Fibroblast of skin of abdomen (primary cell): ENCODE data around the gene TAF15.

Experiments
- DNase-seq: peaks from one replicate; pipeline ENCODE4 v3.0.0-alpha.2; 2013

The TAF15 gene

DNA sequence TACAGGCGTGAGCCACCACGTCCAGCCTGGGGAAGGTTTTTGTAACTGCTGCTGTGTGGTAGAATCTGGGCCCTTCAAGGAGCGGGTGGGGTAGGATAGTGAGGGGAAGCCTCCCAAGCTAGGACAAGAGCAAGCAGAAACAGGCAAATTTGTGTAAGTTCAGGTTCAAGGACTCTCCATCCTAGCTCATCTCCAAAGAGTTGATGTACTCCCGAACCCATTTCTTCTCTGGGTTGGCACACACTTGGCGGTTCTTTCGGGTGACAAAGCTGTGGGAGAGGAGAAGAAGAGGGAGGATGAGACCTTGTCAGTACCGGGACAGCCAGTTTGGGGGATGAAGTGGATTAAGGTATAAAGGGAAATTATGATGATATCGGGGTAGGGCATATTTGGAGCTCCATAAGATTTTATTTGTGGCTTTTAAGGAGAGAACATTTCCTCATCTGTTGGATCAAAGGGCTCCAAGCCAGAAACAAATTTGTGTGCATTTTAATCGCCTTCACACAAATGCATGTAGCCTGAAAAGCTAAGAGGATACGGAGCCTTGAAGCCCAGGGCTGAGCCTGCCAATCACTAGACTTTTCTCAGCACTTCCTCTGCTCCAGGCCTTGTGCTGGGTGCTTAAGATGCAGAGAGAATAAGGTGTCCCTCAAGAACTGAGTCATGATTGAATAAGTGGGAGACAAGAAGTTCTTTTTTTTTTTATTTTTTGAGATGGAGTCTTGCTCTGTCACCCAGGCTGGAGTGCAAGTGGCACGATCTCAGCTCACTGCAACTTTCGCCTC lies 63.1 kb downstream of the TAF15 start:
- DNase-seq, result no peak

DNA sequence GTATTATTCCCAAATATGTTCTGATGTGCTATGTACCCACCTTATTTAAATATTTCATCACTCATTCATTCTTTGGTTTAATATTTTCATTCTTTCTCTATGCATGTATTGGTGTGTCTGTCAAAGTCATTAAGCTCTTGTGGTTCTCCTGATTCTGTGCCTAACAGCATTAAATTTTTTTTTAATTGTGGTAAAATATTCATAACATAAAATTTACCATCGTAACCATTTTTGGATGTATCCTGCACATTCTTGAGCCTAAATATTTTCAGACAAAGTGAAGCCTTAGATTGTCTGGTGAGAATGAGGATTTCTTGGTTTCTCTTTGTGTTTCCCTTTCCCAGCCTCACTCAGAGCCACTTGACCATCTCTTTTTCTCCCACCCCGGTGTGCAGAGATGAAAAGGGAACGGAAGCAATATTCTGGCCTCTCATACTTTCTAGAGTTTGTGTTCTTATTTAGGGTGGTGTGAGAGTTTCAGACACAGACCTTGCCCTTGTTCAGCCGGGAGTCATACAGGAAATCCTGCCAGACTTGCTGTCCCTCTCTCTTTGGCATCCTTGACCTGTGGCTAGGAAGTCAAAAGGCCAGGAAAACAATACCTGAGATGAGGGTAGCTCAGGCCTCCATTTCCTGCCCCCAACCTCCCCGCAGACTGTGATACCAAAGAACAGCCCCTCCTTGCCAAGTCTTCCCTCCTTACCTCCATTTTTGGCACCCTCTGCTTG lies 66.0 kb downstream of the TAF15 start:
- no peak for DNase-seq

DNA sequence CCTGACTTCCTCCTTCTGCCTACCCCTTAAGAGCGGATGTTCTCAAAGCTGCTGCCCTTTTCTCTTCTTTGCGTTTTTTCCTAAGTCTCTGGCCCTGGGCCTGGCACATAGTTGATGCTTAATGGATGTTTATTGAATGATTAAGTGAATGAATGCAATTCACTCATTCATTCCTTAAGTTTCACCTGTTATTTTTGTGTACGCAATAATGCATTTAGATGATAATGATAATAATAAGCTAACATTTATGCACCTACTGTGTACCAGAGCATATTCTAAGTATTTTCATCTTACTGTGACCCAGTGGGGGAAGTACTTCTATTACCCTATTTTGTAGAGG lies 66.5 kb downstream of the TAF15 start:
- DNase-seq, result no peak

DNA sequence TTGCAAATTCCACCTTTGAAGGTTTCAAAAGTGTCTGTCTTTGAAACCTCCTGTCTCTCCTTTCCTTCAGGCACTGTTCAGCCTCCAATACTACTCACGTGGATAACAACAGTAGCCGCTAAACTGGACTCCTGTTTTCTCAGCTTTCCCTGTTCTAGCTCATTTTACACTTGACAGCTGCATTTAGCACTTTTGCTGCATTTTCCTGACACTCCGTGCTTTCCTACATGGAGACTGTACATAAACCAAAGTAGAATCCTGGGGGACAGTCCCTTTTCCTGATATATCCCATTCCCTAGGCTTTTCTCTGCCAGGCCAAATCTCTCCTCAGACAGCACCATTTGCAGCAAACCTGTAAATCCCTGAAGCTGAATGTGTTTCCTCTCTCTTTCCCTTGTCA lies 67.2 kb downstream of the TAF15 start:
- no peak for DNase-seq

DNA sequence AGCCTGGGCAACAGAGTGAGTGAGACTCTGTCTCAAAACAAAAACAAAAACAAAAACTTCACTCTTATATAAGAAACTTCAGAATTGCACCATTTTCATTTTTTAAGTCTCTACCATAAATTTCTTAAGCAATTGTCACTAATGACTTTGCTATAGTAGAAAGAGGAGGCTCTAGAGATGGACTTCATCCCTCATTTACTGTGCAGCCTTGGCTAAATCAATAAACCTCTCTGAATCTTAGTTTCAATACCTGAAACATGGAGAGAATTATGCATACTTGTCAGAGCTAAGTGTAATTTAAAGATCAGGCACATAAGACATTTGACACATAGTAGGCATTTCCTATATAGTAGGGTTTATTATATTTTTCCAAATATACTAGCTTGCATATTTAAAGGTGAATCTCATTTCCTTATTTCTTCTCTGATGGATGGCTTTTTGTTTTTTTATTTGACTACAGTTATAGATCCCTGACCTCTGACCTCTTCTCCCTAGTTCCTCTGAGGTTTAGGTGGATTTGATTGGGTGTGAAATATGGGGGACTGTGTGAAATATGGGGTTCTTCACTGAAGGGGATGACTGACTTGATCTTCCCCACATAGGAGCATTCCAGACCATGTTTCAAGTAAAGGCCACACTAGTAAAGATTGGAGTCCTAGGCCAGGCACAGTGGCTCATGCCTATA lies 68.2 kb downstream of the TAF15 start:
- no peak for DNase-seq

DNA sequence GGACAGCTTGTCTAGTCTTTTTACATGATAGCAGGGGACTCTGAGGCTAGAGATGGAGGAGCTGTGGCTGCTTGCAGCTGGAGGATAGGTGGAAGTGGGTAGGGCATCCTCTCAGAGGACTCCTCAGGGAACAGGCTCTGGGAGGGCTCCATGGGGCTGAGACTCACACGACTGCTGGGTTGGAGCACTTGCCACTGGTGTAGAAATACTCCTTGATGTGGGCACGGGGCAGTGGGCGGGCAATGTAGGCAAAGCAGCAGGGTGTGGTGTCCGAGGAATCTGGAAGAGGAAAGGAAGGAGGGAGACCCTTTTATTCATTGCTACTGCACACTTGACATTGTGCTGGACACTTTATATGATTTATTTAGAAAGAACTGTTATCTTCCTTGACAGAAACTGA lies 69.1 kb downstream of the TAF15 start:
- no peak for DNase-seq

DNA sequence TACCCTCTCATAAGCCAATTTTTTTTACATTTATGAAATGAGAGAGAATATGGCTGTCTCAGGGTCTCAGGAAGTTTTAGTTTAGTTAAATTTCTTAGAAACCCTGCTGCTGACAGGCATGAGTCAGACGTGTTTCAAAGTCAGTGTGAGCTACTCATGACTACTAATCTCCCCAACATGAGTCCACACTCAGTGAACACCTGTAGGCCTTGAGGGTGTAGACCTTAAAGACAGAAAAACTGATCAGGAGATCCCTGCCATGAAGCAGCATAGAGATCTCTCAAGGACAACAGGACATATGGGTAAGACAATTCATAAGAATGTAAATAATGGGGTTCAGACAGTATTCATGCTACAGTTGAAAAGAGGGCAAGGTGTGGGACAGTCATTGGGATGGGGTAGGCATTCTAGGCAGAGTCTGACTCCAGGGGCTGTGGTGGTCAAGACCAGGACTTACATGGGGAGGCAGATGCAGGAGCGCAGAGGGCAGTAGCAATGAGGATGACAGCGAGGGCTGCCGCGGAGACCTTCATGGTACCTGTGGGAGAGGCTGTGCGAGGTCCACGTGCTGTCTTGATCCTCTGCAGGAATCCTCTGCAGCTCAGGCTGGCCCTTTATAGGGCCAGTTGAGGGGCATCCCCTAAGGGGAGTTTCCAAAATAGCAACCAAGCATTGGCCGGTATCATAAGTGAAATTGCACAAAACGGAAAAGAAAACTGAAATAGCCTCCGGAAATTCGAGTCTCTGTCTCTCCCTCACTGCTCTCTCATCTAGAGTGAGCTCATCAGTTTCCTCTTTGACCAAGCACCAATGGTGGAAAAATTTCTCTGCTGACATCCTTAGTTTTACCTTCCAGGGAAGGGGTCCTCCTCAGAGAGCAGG lies 70.7 kb downstream of the TAF15 start, which contains the start of gene CCL5:
Gene CCL5 (minus strand): TSS at position 588 of the 882 bp plus-strand sequence.
- DNase-seq, result no peak

DNA sequence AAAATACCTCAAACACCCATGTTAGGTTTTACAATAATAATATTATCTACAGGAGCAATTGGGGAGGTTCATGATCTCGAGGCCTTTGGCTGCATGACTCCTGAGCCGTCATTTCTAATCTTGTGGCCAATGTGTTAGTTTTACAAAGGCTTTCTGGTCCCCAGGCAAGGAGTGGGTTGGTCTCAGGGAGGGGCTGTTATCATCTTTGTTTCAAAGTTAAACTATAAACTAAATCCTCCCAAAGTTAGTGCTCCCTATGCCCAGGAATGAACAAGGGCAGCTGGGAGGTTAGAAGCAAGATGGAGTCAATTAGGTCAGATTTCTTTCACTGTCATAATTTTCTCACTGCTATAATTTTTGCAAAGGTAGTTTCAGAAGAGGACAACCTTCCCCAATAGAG lies 80.0 kb downstream of the TAF15 start:
- DNase-seq, result no peak

DNA sequence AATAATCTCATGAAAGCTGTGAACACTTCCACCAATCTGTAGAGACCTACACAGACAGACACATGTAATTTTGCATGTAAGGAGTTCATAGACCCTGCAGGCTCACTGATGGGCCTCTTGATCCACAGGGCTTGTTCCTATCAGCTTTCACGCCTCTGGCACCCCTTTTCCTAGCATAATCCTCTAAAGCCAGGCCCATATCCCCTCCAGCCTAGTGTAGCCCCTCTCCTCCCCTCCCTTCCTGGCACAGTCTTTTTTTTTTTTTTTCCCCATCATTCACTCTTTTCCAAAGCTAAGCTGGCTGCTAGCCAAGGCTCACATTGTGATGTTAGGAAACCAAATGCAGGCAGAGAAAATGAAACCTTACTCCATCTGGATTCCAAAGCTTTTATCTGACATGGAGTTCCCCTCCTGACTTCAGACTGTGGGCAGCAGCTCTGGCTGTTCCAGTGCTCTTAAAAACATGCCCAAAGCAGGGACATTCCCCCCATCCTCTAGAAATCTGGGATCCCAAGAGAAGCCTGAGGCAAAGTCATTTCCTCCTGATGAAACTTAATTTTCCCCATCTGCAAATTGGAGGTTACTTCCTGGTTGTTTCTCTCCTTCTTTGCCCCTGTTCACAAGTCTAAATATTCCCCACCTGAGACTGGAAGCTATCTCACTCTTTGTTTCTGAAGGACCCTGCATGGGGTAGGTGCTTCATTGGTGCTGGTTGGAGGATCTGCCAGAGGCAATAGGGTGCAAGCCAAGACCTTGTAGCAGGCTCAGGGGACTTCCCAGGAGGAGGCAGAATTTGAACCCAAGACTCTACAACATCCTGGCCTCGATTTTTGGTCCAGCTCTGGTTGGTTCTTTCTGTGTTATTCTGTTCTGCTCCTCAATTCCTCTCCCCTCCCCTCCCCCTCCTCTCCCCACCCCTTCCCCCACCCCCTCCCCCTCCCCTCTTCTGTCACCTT lies 80.8 kb downstream of the TAF15 start:
- peak; percentile 64 for DNase-seq

DNA sequence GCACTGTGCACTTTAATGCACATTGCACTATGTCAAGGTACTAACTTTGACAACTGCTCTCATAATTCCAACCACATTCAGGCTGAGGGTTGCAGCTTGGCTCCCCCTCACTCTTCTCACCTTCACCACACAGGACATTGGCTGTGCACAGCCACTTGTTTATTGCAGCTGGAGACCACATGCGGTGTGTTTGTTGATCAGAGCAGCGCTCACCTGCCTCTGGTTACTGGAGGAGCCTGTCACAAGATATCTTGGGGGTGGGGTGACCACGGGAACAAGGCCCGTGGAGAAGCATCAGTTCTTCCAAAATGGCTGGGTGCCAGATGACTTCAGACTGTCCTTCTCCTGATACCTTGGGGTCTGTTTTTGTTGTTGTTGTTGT lies 81.5 kb downstream of the TAF15 start:
- no peak for DNase-seq

DNA sequence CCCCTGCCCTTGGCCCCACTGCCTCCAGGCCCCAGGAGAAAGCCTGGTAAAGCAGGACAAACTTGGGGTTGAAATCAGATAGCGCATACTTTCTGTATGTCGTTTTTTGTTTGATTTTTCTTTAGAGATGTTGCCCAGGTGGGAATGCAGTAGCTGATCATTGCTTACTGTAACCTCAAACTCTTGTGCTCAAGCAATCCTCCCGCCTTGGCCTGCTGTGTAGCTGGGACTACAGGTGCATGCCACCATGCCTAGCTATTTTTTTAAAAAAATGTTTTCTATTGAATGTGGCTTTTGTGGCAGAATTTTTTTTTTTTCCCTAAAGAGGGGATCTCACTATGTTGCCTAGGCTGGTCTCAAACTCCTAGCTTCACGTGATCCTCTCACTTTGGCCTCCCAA lies 82.0 kb downstream of the TAF15 start:
- DNase-seq, result no peak

DNA sequence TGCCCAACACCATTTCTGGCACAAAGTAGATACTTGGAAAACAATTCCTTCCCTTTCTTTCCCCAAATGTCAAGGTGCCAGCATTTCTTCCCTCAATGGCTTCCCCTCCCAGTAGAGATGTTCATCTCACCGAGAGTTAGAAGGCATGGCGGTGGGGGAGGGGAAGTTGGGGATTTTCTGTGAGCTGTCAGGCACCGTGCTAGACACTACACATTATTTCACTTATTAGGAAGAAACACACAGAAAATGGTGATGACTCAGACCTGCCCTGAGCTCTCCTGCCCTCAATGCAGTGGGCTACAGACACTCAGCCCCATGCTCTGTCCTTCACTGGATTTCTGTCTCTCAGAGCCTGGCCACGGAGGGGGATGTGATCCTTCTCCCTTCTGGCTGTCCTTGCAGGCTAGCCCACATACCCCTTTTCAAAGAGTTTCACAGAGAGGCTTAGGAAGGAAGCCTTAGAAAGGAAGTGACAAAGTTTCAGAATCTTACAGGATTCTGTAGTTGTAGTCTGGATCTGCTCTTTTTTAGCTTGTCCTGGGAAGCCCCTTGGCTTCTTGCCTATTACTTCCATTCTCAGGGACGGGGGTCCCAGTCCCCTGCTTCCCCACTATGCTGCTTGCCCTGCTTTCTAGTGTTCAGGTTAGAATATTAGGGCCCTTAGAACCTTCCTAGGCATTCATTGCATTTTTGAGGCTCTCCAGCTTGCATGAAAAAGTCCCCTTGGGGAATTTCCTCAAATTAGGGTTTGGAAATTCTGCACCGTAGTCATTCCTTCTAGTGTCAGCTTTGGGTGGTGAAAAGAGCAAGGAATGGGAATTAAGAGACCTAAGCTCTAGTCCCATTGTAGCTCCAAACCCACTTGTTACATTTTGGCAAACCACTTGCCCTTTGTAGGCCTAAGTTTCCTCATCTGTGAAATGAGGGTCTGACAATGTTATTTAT lies 83.1 kb downstream of the TAF15 start:
- peak; percentile 28 for DNase-seq

DNA sequence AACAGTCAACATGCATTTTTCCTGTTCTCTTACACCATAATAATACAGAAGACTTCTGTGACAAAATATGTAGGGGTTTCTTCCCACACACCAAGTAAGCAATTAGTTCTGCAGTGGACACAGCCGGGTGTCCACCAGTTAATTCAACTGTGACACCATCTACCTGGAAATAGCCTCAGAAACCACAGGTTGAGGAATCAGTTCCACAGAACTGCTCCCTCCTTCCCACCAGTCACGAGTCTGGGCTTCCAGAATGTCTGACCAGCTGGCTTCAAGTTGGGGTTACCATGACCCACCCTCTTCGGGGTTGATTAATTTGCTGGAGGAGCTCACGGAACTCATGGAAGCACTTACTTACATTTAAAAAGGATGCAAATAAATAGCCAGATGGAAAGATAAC lies 84.5 kb downstream of the TAF15 start:
- no peak for DNase-seq

DNA sequence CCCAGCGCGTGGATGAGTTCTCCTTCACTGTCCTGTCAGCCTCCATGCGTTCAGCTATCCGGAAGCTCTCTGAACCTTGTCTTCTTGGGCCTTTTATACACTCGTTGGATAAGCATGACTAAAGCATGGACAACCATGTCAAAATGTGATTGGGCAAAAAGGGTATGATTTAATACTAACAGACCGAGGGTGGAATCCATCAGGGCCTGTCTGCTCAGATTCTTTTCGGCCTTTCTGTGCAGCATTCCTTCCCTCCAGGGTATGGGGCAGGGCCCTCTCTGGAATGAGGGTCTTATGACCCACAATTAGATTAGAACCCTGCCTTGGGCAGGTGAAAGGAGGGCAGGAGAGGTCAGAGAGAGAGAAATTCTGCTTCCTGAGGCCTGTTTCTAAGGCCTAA lies 84.9 kb downstream of the TAF15 start:
- no peak for DNase-seq

DNA sequence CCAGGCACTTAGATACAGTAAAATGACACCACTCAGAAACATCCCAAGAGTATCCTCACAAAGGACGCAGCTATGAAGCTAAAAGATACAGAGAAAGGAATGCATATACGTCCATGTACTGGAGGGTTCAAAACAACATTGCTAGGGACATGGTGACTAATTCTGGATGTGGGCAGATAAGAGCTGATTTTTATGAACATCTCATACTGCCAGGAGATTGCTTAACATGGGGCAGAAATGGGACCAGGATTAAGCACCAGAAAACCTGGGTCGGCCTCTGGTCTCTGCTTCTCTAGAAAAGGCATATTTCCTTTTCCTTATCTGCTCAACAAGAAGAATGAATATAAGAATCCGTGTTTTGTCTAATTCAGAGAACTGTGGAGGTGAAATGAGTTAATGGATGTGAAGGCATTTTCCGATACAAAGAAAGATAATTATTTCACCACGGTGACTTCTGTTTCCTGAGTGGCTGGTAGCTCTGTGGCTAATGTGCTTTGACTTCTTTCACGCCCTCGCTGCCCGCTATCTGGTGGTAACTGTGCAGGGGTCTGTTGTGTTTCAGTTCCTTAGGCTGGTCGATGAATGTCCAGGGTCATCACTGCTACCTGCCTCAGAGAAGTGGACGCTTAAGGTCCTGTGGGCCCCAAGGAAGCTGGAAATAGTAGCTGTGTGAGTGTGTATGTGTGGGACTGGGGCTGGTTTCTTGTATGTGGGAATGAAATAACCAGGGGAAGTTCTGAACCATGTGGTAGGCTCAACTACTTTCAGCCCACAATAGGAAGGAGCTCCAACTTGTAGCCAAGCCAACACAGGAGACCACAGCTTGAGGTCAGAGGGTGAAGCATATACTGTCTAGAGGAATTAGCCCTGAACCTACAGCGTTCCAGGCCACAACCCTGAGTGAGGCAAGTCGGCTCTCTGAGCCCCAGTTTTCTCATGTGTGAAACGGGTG lies 86.6 kb downstream of the TAF15 start:
- DNase-seq, result no peak
